Ishikawa (cell line): ENCODE data around the gene ECE2.

Source experiments
- CEBPB ChIP-seq: IDR thresholded peaks from 2 replicates; pipeline ENCODE4 v1.6.1; 2012
- CREB1 ChIP-seq: IDR thresholded peaks from 2 replicates; pipeline ENCODE4 v1.6.1; 2012; ENCODE audit warnings: low read depth
- NFIC ChIP-seq: IDR thresholded peaks from 2 replicates; pipeline ENCODE4 v1.6.1; 2012
- RAD21 ChIP-seq: IDR thresholded peaks from 2 replicates; pipeline ENCODE4 v1.6.1; 2012; ENCODE audit warnings: low read depth
- TF ChIP-seq, protein P1 (sequence below): IDR thresholded peaks from 2 replicates; pipeline ENCODE4 v1.6.1; 2012; ENCODE audit warnings: low read depth, mild to moderate bottlenecking
- TF ChIP-seq, protein P2 (sequence below): IDR thresholded peaks from 2 replicates; pipeline ENCODE4 v1.6.1; 2012
- TF ChIP-seq, protein P3 (sequence below): IDR thresholded peaks from 2 replicates; pipeline ENCODE4 v1.6.1; 2012

DNA sequence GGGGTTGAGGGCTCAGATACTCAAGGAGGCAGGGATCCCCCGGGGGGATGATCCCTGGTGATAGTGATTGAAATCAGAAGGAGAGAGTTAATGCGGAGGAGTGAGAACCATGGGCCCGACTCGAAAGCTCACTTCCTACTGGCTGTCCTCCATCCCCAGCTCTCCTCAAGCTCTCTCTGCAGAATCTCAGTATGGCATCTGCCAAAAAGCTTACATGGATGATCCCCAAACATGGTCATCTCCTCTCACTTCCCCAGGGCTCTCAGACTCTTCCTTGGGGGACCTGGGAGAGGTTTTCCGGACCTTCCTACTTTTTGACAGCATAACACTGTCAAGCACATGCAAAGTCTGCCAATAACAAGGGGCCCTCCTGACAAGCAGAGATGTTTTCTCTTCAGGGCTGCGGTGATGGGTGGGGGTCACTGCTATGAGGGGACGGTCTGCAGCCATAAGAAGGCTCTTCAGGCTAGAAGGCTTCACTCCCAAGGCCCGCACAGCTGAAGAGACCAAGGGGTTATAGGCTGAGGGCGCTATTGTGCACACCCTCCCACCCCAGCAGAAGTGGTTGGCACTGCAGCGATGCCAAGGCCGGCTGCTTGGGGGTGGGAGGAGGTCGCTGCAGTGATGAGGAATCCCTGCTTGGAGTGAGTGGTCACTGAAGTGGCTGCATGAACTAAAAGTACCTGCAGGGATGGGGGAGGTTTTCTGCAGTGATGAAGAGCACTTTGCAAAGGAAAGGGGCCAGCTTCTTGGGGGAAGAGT lies 47.3 kb upstream of the ECE2 start:
- TF ChIP-seq CEBPB, result no peak
- no peak for TF ChIP-seq RAD21
- TF ChIP-seq, protein P1, sequence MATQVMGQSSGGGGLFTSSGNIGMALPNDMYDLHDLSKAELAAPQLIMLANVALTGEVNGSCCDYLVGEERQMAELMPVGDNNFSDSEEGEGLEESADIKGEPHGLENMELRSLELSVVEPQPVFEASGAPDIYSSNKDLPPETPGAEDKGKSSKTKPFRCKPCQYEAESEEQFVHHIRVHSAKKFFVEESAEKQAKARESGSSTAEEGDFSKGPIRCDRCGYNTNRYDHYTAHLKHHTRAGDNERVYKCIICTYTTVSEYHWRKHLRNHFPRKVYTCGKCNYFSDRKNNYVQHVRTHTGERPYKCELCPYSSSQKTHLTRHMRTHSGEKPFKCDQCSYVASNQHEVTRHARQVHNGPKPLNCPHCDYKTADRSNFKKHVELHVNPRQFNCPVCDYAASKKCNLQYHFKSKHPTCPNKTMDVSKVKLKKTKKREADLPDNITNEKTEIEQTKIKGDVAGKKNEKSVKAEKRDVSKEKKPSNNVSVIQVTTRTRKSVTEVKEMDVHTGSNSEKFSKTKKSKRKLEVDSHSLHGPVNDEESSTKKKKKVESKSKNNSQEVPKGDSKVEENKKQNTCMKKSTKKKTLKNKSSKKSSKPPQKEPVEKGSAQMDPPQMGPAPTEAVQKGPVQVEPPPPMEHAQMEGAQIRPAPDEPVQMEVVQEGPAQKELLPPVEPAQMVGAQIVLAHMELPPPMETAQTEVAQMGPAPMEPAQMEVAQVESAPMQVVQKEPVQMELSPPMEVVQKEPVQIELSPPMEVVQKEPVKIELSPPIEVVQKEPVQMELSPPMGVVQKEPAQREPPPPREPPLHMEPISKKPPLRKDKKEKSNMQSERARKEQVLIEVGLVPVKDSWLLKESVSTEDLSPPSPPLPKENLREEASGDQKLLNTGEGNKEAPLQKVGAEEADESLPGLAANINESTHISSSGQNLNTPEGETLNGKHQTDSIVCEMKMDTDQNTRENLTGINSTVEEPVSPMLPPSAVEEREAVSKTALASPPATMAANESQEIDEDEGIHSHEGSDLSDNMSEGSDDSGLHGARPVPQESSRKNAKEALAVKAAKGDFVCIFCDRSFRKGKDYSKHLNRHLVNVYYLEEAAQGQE, result no peak
- TF ChIP-seq, protein P2, sequence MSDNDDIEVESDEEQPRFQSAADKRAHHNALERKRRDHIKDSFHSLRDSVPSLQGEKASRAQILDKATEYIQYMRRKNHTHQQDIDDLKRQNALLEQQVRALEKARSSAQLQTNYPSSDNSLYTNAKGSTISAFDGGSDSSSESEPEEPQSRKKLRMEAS, result no peak
- TF ChIP-seq NFIC, result no peak
- TF ChIP-seq CREB1, result no peak
- TF ChIP-seq, protein P3, sequence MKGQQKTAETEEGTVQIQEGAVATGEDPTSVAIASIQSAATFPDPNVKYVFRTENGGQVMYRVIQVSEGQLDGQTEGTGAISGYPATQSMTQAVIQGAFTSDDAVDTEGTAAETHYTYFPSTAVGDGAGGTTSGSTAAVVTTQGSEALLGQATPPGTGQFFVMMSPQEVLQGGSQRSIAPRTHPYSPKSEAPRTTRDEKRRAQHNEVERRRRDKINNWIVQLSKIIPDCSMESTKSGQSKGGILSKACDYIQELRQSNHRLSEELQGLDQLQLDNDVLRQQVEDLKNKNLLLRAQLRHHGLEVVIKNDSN, result no peak
